Aorta (tissue), 5 donors: ENCODE measurements around the gene C12orf54. TPM values are rescaled to one million over a fixed set of nuclear protein-coding genes. Genes with fewer than 3 reads are reported as not detected.
"Not testable (repeated sequence)": the region's sequence is repeated elsewhere in the genome, so short reads cannot be mapped to it uniquely, and the experiment has no call there.

Experiments
- ATAC-seq: fragments of 200-7000 bp; cut with Tn5 transposase; one replicate; pipeline ENCODE4 v1.9.1; 2022; ENCODE audit warnings: moderate library complexity; ENCODE audit not compliant: low FRiP score
- DNase-seq, 2 donors: peaks; one replicate each; pipeline ENCODE4 v3.0.0-alpha.2; 2020
- H3K27ac ChIP-seq, 2 donors: one replicate each; pipeline ENCODE4 v1.5.1; 2013; ENCODE audit warnings: low read length in 2 of 2, mild to moderate bottlenecking in 2 of 2, moderate library complexity in 2 of 2, control low read depth in 1 of 2, inconsistent platforms in 1 of 2, low read depth in 1 of 2
- H3K27me3 ChIP-seq, 2 donors: one replicate each; pipeline ENCODE4 v1.6.1; 2013; ENCODE audit warnings: control low read depth in 1 of 2, low read length in 1 of 2, mild to moderate bottlenecking in 1 of 2, moderate library complexity in 1 of 2; ENCODE audit not compliant: insufficient read depth in 2 of 2, control insufficient read depth in 1 of 2
- H3K36me3 ChIP-seq, 2 donors: one replicate each; pipeline ENCODE4 v1.6.1; 2013; ENCODE audit warnings: control low read depth in 1 of 2, low read length in 1 of 2, mild to moderate bottlenecking in 1 of 2; ENCODE audit not compliant: insufficient read depth in 2 of 2, control insufficient read depth in 1 of 2
- H3K4me1 ChIP-seq, 2 donors: one replicate each; pipeline ENCODE4 v1.6.1; 2013; ENCODE audit warnings: low read length in 2 of 2, control low read depth in 1 of 2, mild to moderate bottlenecking in 1 of 2, moderate library complexity in 1 of 2; ENCODE audit not compliant: insufficient read depth in 2 of 2, control insufficient read depth in 1 of 2
- H3K4me3 ChIP-seq, 2 donors: one replicate each; pipeline ENCODE4 v1.5.1; 2013; ENCODE audit warnings: low read length in 2 of 2, control low read depth in 1 of 2, mild to moderate bottlenecking in 1 of 2
- H3K9me3 ChIP-seq: one replicate; pipeline ENCODE4 v1.6.1; 2013; ENCODE audit warnings: mild to moderate bottlenecking, low read length; ENCODE audit not compliant: control insufficient read depth
- whole genome bisulfite sequencing, 2 donors: extraction: QIAGEN DNeasy Blood & Tissue Kit; methylation state at CpG; one replicate each; pipeline ENCODE4 v1.1.7; 2013; 5-methylcytosine and 5-hydroxymethylcytosine counted together
- intact Hi-C, 2 donors: fragments of 100-400 bp; cut with DNase I; formaldehyde crosslinking; loops; one replicate each; pipeline versions ENCODE4 v1.14.2 to v1.15.0; 2022
- polyA plus RNA-seq, 2 donors: library from polyadenylated mRNA; stranded (reverse); fragments of 200-250 nt; gene quantifications; one replicate each; pipeline ENCODE4 v1.2.3, GENCODE V29; 2013
- total RNA-seq, 2 donors: library from RNA; stranded (reverse); fragmentation: NEBNext Ultra II Directional; extraction: Animal tissue kit (Norgen Biotek cat#: 25700); gene quantifications; one replicate each; pipeline ENCODE4 v1.2.1, GENCODE V29; 2021
- donor health status: healthy with polysubstance abuse.
- donor health status: Bipolar disorder and iron deficiency.
- donor health status: DM: no; HTN: no; CAD: no.
- donor health status: DM: no; HTN: no; CAD: no.
- donor health status: DM: yes; HTN: yes; CAD: no.

Gene C12orf54
- total and polyA plus RNA-seq, 4 donors: 0.65 to 2.5 TPM; not detected in 2

GRCh38 chr12:48520381-48520780 is 38.1 kb downstream of the C12orf54 start:
- H3K27me3 ChIP-seq, DNase-seq, H3K4me1 ChIP-seq, H3K36me3 ChIP-seq, H3K9me3 ChIP-seq, intact Hi-C loops, ATAC-seq, H3K4me3 ChIP-seq, H3K27ac ChIP-seq: not testable (repeated sequence)
- WGBS, 2 donors: 88 to 89% methylated on average over 18 to 24 of the region's 24 CpGs

GRCh38 chr12:48525332-48525731 is 43.0 kb downstream of the C12orf54 start, which contains the start of gene OR8S1:
OR8S1 (plus strand) TSS chr12:48525632; CDS start chr12:48525632, 0 bp downstream.
- WGBS, 2 donors: 89% methylated on average over 5 of the region's 5 CpGs
- Histone ChIP-seq H3K4me3 (no peak within 1 kb of the TSS), H3K9me3 (no peaks in the 10 kb centered on the region), H3K36me3 (no peaks in the 10 kb centered on the region), H3K4me1 (no peaks in the 10 kb centered on the region), H3K27me3 (peaks cover 0 to 2% of the 10 kb centered on the region in 2 donors), H3K27ac (no peak within 1 kb of the TSS)
- no peak for DNase-seq
- ATAC-seq: no peak
- intact Hi-C loops: no loop called here

DNA sequence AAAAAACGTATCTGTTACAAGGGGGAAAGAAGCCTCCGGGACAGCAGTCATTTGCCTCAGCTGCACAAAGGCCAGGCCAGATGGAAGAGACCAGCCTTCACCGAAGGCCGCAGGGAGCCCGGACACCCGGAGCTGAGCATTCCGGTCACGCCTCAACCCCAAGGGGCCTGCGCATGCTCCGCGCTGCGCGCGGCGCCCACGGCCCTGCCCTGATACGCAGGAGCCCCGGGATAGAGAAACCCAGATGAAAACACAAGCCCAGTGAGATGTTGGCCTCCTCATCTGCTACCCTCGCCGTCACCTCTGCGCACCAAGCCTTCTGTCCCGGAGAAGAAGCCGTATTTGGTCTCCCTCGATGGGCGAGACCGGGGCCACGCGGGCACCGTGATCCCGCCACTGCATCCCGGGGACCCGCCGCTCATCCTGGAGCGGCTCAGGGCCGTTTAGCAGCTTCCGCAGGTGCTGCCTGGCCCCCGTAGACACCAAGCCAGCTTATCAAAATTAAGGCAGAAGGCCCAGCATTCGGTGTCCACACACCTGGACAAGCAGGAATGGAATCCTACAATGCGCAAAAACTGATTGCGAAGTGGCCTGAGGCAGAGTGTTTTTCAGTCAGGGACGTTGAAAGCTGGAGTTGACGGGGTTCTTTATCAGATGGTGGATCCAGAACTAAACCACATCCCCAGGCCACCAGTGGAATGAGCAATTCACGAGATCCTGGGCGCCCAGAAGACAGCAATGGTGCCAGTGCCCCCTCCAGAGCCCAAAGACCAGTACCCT is 45.8 kb downstream of the C12orf54 start:
- no peak overlapping the region for H3K27ac ChIP-seq
- H3K36me3 ChIP-seq: no peaks in the 10 kb centered on the region
- ATAC-seq (no peak), DNase-seq (no peak)
- H3K27me3 ChIP-seq: peaks cover 0 to 2% of the 10 kb centered on the region in 2 donors
- no peaks in the 10 kb centered on the region for H3K4me1 ChIP-seq
- 91% methylated on average over 44 of the region's 44 CpGs for WGBS, 2 donors
- no peaks in the 10 kb centered on the region for H3K9me3 ChIP-seq
- intact Hi-C loops: no loop called here
- H3K4me3 ChIP-seq: no peak overlapping the region

- Histone ChIP-seq H3K4me1 (no peaks in the 10 kb centered on the region), H3K27ac (no peak overlapping the region), H3K4me3 (no peak overlapping the region), H3K27me3 (no peaks in the 10 kb centered on the region), H3K9me3 (no peaks in the 10 kb centered on the region), H3K36me3 (no peaks in the 10 kb centered on the region)
- no peak for DNase-seq
- ATAC-seq: no peak
- intact Hi-C loops: no loop called here
These were observed 50.3 kb downstream of the C12orf54 start for GRCh38 chr12:48532601-48533000.

- H3K4me3 ChIP-seq: no peak overlapping the region
- H3K27me3 ChIP-seq: peaks cover 0 to 2% of the 10 kb centered on the region in 2 donors
- WGBS, 2 donors: 78 to 89% methylated on average over 1 of the region's 1 CpG
- intact Hi-C loops: no loop called here
- no peaks in the 10 kb centered on the region for H3K36me3 ChIP-seq
- no peaks in the 10 kb centered on the region for H3K4me1 ChIP-seq
- ATAC-seq (no peak), DNase-seq (no peak)
- H3K27ac ChIP-seq: no peak overlapping the region
- no peaks in the 10 kb centered on the region for H3K9me3 ChIP-seq
These were observed 54.3 kb downstream of the C12orf54 start for GRCh38 chr12:48536602-48537001.

- H3K36me3 ChIP-seq: no peaks in the 10 kb centered on the region
- no peak overlapping the region for H3K4me3 ChIP-seq
- intact Hi-C loops: no loop called here
- no peak overlapping the region for H3K27ac ChIP-seq
- H3K4me1 ChIP-seq: no peaks in the 10 kb centered on the region
- ATAC-seq (no peak), DNase-seq (no peak)
- H3K9me3 ChIP-seq: no peaks in the 10 kb centered on the region
- WGBS, 2 donors: 53 to 65% methylated on average over 8 of the region's 8 CpGs
- H3K27me3 ChIP-seq: peaks cover 0 to 2% of the 10 kb centered on the region in 2 donors
These were observed 60.1 kb downstream of the C12orf54 start for GRCh38 chr12:48542300-48542928.

- intact Hi-C loops: no loop called here
- WGBS, 2 donors: 44 to 47% methylated on average over 4 of the region's 4 CpGs
- ATAC-seq: no peak
These were observed 63.7 kb downstream of the C12orf54 start for GRCh38 chr12:48545833-48546469.

More at GRCh38 chr12:48545833-48546469, 63.7 kb downstream of the C12orf54 start:
- Histone ChIP-seq H3K36me3 (no peaks in the 10 kb centered on the region), H3K9me3 (no peaks in the 10 kb centered on the region), H3K4me1 (no peaks in the 10 kb centered on the region), H3K27ac (no peak overlapping the region), H3K4me3 (no peak overlapping the region), H3K27me3 (peaks cover 0 to 2% of the 10 kb centered on the region in 2 donors)
- no peak for DNase-seq
